Measurements from ENCODE around the gene RERE.

GRCh38 chr1:8602471-8603219 lies 214.8 kb downstream of the RERE start:
- no peak for TF ChIP-seq POLR2A (IDR thresholded peaks at IDR 0.05; ENCODE audit: low read depth, low read length)
- no peak for TF ChIP-seq TAF1 (IDR thresholded peaks at IDR 0.05; ENCODE audit: borderline replicate concordance, low read depth, low read length)
- TF ChIP-seq POLR2AphosphoS5 (IDR thresholded peaks at IDR 0.05; ENCODE audit: low read depth, low read length): no peak
